GM20000 (cell line): Measurements from ENCODE around the gene PDE1C.
A peak's percentile ranks its signal among the peaks of the same experiment; 100 is the strongest.

Experiments
- DNase-seq: peaks from one replicate; pipeline ENCODE4 v3.0.0; 2012; ENCODE audit warnings: low spot score
- CTCF ChIP-seq: IDR thresholded peaks from 2 replicates; pipeline ENCODE4 v1.5.1; 2012; ENCODE audit warnings: mild to moderate bottlenecking, control low read depth; ENCODE audit errors: extremely low read depth, missing control alignments

Gene PDE1C

GRCh38 chr7:32044739-32045138 lies 25.5 kb downstream of the PDE1C start:
- TF ChIP-seq CTCF = no peak
- DNase-seq = no peak

GRCh38 chr7:32043688-32044087 lies 26.5 kb downstream of the PDE1C start:
- TF ChIP-seq CTCF = no peak
- DNase-seq = no peak

GRCh38 chr7:32042900-32043299 lies 27.3 kb downstream of the PDE1C start:
- no peak for DNase-seq
- TF ChIP-seq CTCF = no peak

- TF ChIP-seq CTCF = no peak
- DNase-seq = no peak
Measured at GRCh38 chr7:32039000-32039756, 31.0 kb downstream of the PDE1C start.

GRCh38 chr7:32037650-32038198 lies 32.5 kb downstream of the PDE1C start:
- TF ChIP-seq CTCF = no peak

GRCh38 chr7:32036557-32036956 lies 33.6 kb downstream of the PDE1C start:
- DNase-seq = no peak

More at GRCh38 chr7:32037650-32038198, 32.5 kb downstream of the PDE1C start:
- DNase-seq = peak; percentile 11

More at GRCh38 chr7:32036557-32036956, 33.6 kb downstream of the PDE1C start:
- no peak for TF ChIP-seq CTCF
